OCI-LY3 (cell line): ENCODE results near the gene L3MBTL1.

Source experiments
- CTCF ChIP-seq: fragments of 200-600, 300-600 bp; sonication (generic); IDR thresholded peaks from 2 replicates; pipeline ENCODE4 v1.5.1; 2014; ENCODE audit warnings: antibody characterized with exemption, low read length, low read depth
- EZH2phosphoT487 ChIP-seq: fragments of 200-600 bp; shearing (Covaris generic); IDR thresholded peaks from 2 replicates; pipeline ENCODE4 v1.6.1; 2018; ENCODE audit warnings: antibody characterized with exemption, mixed run types, low read depth

- TF ChIP-seq CTCF (no peak), EZH2phosphoT487 (no peak)
Observed at GRCh38 chr20:43569282-43569681, 61.8 kb downstream of the L3MBTL1 start.
